H1 (cell line): ENCODE data around the gene PAQR9. TPM values are rescaled to one million over a fixed set of nuclear protein-coding genes. Genes with fewer than 3 reads are reported as not detected.

Experiments
- CBX8 ChIP-seq: fragments of 300-800, 300-1000 bp; sonication (generic); IDR thresholded peaks from 2 replicates; pipeline ENCODE4 v1.7.1; 2016; ENCODE audit warnings: low read depth, low read length, borderline replicate concordance
- CTBP2 ChIP-seq: IDR thresholded peaks from 2 replicates; pipeline ENCODE4 v1.7.0; 2011; ENCODE audit warnings: borderline replicate concordance, mild to moderate bottlenecking, moderate library complexity, mixed read lengths, low read length; ENCODE audit not compliant: insufficient read depth, insufficient read length
- FOSL1 ChIP-seq: IDR thresholded peaks from 2 replicates; pipeline ENCODE4 v1.6.1; 2011; ENCODE audit warnings: mild to moderate bottlenecking, low read depth, low read length, moderate library complexity; ENCODE audit not compliant: insufficient read depth
- KDM1A ChIP-seq: fragments of 200-600, 300-600 bp; sonication (generic); IDR thresholded peaks from 2 replicates; pipeline ENCODE4 v1.7.1; 2016; ENCODE audit warnings: mild to moderate bottlenecking, low read length, borderline replicate concordance
- polyA plus RNA-seq, 7 experiments: library from polyadenylated mRNA; depleted of rRNA in 3 of 7; stranded (reverse) in 5 of 7; unstranded in 2 of 7; fragments of >200 nt in 5 of 7; fragments of 200-250 nt in 2 of 7; gene quantifications; 1 replicate in 5 of 7; 2 replicates in 1 of 7; 4 replicates in 1 of 7; pipeline versions ENCODE4 v1.2.1 to v1.2.3, GENCODE V29; 2011 to 2013; ENCODE audit warnings: missing spikeins in 2 of 7, mixed read lengths in 2 of 7
- total RNA-seq: library from RNA; stranded (reverse); fragmentation: NEBNext Ultra II Directional; extraction: Animal tissue kit (Norgen Biotek cat#: 25700); gene quantifications from 2 replicates; pipeline ENCODE4 v1.2.1, GENCODE V29; 2021
- TF ChIP-seq, protein P1 (sequence below): fragments of 300-600 bp; sonication (generic); IDR thresholded peaks from 2 replicates; pipeline ENCODE4 v1.7.1; 2012; ENCODE audit warnings: low read length, moderate library complexity, mild to moderate bottlenecking, inconsistent platforms; ENCODE audit not compliant: insufficient replicate concordance

The PAQR9 gene
- total and polyA plus RNA-seq, 2 of the 8 experiments (the other 6 are each of a cell fraction or from before 2014, with no cell fraction given), result 2.6 to 5.2 TPM

- TF ChIP-seq, protein P1, sequence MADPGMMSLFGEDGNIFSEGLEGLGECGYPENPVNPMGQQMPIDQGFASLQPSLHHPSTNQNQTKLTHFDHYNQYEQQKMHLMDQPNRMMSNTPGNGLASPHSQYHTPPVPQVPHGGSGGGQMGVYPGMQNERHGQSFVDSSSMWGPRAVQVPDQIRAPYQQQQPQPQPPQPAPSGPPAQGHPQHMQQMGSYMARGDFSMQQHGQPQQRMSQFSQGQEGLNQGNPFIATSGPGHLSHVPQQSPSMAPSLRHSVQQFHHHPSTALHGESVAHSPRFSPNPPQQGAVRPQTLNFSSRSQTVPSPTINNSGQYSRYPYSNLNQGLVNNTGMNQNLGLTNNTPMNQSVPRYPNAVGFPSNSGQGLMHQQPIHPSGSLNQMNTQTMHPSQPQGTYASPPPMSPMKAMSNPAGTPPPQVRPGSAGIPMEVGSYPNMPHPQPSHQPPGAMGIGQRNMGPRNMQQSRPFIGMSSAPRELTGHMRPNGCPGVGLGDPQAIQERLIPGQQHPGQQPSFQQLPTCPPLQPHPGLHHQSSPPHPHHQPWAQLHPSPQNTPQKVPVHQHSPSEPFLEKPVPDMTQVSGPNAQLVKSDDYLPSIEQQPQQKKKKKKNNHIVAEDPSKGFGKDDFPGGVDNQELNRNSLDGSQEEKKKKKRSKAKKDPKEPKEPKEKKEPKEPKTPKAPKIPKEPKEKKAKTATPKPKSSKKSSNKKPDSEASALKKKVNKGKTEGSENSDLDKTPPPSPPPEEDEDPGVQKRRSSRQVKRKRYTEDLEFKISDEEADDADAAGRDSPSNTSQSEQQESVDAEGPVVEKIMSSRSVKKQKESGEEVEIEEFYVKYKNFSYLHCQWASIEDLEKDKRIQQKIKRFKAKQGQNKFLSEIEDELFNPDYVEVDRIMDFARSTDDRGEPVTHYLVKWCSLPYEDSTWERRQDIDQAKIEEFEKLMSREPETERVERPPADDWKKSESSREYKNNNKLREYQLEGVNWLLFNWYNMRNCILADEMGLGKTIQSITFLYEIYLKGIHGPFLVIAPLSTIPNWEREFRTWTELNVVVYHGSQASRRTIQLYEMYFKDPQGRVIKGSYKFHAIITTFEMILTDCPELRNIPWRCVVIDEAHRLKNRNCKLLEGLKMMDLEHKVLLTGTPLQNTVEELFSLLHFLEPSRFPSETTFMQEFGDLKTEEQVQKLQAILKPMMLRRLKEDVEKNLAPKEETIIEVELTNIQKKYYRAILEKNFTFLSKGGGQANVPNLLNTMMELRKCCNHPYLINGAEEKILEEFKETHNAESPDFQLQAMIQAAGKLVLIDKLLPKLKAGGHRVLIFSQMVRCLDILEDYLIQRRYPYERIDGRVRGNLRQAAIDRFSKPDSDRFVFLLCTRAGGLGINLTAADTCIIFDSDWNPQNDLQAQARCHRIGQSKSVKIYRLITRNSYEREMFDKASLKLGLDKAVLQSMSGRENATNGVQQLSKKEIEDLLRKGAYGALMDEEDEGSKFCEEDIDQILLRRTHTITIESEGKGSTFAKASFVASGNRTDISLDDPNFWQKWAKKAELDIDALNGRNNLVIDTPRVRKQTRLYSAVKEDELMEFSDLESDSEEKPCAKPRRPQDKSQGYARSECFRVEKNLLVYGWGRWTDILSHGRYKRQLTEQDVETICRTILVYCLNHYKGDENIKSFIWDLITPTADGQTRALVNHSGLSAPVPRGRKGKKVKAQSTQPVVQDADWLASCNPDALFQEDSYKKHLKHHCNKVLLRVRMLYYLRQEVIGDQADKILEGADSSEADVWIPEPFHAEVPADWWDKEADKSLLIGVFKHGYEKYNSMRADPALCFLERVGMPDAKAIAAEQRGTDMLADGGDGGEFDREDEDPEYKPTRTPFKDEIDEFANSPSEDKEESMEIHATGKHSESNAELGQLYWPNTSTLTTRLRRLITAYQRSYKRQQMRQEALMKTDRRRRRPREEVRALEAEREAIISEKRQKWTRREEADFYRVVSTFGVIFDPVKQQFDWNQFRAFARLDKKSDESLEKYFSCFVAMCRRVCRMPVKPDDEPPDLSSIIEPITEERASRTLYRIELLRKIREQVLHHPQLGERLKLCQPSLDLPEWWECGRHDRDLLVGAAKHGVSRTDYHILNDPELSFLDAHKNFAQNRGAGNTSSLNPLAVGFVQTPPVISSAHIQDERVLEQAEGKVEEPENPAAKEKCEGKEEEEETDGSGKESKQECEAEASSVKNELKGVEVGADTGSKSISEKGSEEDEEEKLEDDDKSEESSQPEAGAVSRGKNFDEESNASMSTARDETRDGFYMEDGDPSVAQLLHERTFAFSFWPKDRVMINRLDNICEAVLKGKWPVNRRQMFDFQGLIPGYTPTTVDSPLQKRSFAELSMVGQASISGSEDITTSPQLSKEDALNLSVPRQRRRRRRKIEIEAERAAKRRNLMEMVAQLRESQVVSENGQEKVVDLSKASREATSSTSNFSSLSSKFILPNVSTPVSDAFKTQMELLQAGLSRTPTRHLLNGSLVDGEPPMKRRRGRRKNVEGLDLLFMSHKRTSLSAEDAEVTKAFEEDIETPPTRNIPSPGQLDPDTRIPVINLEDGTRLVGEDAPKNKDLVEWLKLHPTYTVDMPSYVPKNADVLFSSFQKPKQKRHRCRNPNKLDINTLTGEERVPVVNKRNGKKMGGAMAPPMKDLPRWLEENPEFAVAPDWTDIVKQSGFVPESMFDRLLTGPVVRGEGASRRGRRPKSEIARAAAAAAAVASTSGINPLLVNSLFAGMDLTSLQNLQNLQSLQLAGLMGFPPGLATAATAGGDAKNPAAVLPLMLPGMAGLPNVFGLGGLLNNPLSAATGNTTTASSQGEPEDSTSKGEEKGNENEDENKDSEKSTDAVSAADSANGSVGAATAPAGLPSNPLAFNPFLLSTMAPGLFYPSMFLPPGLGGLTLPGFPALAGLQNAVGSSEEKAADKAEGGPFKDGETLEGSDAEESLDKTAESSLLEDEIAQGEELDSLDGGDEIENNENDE, result no peak
- no peak for TF ChIP-seq CBX8
- TF ChIP-seq FOSL1, result no peak
- no peak for TF ChIP-seq CTBP2
- TF ChIP-seq KDM1A, result no peak
- TF ChIP-seq, all 59 proteins: peak for 0
Measured at GRCh38 chr3:143011705-143012104, 48.2 kb upstream of the PAQR9 start (continued).
